Gastroesophageal sphincter (tissue), 4 donors: Measurements from ENCODE around the gene PIP5K1B. TPM values are rescaled to one million over a fixed set of nuclear protein-coding genes. Genes with fewer than 3 reads are reported as not detected.

Experiments used
- ATAC-seq: fragments of 150-250 bp; one replicate; pipeline ENCODE4 v1.9.1; 2016; ENCODE audit warnings: mild to moderate bottlenecking, moderate library complexity
- H3K27ac ChIP-seq, 4 donors: fragments of 200-600 bp; sonication (generic) in 3 of 4; 1 replicate in 3 of 4; 2 replicates in 1 of 4; pipeline ENCODE4 v1.5.1; 2016 to 2019
- H3K27me3 ChIP-seq: fragments of 200-600 bp; sonication (generic); one replicate; pipeline ENCODE4 v1.5.1; 2019
- H3K36me3 ChIP-seq, 2 donors: fragments of 200-600 bp; sonication (generic); one replicate each; pipeline ENCODE4 v1.5.1; 2019; ENCODE audit warnings: control low read depth in 1 of 2
- H3K4me1 ChIP-seq, 3 donors: fragments of 200-600 bp; sonication (generic); 1 replicate in 2 of 3; 2 replicates in 1 of 3; pipeline ENCODE4 v1.5.1; 2016 to 2019; ENCODE audit warnings: control low read depth in 2 of 3
- H3K4me3 ChIP-seq, 2 donors: fragments of 200-600 bp; sonication (generic); one replicate each; pipeline ENCODE4 v1.5.1; 2019; ENCODE audit warnings: mild to moderate bottlenecking in 1 of 2, moderate library complexity in 1 of 2
- H3K9me3 ChIP-seq, 3 donors: fragments of 200-600 bp; sonication (generic); one replicate each; pipeline ENCODE4 v1.5.1; 2017 to 2019; ENCODE audit warnings: control low read depth in 2 of 3
- EP300 ChIP-seq: sonication (generic); formaldehyde crosslinking; IDR thresholded peaks from one replicate; pipeline ENCODE4 v1.6.1; 2017; ENCODE audit warnings: antibody characterized with exemption, mild to moderate bottlenecking
- POLR2A ChIP-seq, 2 donors: fragments of 450-650 bp; IDR thresholded peaks; one replicate each; pipeline ENCODE4 v1.6.1; 2017; ENCODE audit warnings: antibody characterized with exemption in 2 of 2, mild to moderate bottlenecking in 2 of 2, moderate library complexity in 1 of 2
- POLR2AphosphoS5 ChIP-seq: sonication (generic); formaldehyde crosslinking; IDR thresholded peaks from one replicate; pipeline ENCODE4 v1.6.1; 2017; ENCODE audit warnings: antibody characterized with exemption
- WGBS, 2 donors: methylation state at CpG; one replicate each; pipeline ENCODE4 v1.1.5; 2018; ENCODE audit warnings: low coverage in 1 of 2; 5-methylcytosine and 5-hydroxymethylcytosine counted together
- total RNA-seq, 4 donors: library from RNA; depleted of rRNA; stranded (reverse); fragments of >200 nt; gene quantifications; one replicate each; pipeline ENCODE4 v1.1.0, GENCODE V29; 2016
- TF ChIP-seq, protein P1 (sequence below), 4 experiments: fragments of 200-600 bp in 2 of 4; fragments of 450-650 bp in 2 of 4; sonication (generic) in 1 of 4; IDR thresholded peaks; one replicate each; pipeline ENCODE4 v1.5.1; 2017 to 2019; ENCODE audit warnings: antibody characterized with exemption in 4 of 4, mild to moderate bottlenecking in 2 of 4, moderate library complexity in 2 of 4

Gene PIP5K1B
- total RNA-seq, 4 donors from 2014 or later = 0.67 to 5.1 (median 1.2) TPM

DNA sequence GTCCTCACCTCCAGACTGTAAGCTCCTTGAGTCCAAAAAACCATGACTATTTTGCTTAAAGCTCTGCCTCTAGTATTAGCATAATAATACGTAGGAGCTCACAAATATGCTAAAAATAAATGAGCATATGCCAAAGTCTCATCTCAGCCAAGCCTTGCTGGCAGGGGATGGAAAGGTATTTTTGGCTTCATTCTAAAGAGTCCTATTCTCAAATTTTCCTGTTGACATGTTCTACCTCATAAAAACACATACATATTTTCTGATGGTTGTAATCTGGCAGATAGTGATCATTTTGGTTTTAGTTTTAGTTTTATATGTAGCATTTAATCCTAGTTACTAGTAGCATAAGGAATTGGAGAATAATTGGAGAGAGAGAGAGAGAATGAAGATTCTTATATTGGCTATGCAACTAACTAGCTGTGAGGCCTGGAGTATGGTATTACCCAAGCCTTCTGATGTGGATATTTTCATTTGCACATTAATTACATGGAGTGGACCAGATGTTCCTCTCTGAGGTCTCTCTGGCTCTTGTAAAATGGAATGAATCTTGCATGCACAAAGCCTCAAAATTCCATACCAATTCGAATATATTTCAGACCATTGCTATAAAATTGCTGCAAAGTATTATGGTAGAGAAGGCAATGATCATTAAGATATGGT lies 55.8 kb downstream of the PIP5K1B start:
- Histone ChIP-seq H3K9me3 (peaks cover 0 to 16% (median 0%) of the 10 kb centered on the region in 3 donors), H3K27me3 (no peaks in the 10 kb centered on the region), H3K36me3 (no peaks in the 10 kb centered on the region), H3K4me3 (no peak overlapping the region), H3K27ac (no peak overlapping the region), H3K4me1 (no peaks in the 10 kb centered on the region)
- no peak for ATAC-seq
- TF ChIP-seq POLR2A (IDR thresholded peaks at IDR 0.05) (no peak), POLR2AphosphoS5 (no peak), EP300 (no peak)
- TF ChIP-seq, protein P1, sequence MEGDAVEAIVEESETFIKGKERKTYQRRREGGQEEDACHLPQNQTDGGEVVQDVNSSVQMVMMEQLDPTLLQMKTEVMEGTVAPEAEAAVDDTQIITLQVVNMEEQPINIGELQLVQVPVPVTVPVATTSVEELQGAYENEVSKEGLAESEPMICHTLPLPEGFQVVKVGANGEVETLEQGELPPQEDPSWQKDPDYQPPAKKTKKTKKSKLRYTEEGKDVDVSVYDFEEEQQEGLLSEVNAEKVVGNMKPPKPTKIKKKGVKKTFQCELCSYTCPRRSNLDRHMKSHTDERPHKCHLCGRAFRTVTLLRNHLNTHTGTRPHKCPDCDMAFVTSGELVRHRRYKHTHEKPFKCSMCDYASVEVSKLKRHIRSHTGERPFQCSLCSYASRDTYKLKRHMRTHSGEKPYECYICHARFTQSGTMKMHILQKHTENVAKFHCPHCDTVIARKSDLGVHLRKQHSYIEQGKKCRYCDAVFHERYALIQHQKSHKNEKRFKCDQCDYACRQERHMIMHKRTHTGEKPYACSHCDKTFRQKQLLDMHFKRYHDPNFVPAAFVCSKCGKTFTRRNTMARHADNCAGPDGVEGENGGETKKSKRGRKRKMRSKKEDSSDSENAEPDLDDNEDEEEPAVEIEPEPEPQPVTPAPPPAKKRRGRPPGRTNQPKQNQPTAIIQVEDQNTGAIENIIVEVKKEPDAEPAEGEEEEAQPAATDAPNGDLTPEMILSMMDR (IDR thresholded peaks at IDR 0.05) = no peak
- 41 to 46% methylated on average over 2 of the region's 2 CpGs for WGBS, 2 donors

DNA sequence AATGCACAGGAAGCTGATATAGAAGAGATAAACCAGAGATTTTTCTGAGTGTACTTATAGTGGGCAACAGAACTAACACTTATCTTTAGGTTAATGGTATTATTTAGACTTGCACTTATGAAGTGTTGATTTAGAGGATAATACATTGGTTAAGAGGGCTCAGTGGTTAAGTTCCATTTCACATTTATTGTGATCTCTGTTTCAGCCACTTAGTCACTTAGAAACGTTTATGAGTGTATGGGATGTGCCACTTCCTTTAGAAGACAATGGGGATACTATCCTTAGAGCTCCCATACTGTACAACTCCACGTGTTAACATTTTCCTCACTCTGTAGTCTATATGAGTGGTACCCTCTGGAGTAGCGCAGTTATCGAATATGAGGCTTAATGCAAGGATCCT lies 57.5 kb downstream of the PIP5K1B start:
- Histone ChIP-seq H3K4me1 (no peaks in the 10 kb centered on the region), H3K27me3 (no peaks in the 10 kb centered on the region), H3K9me3 (peaks cover 0 to 16% (median 0%) of the 10 kb centered on the region in 3 donors), H3K36me3 (no peaks in the 10 kb centered on the region), H3K4me3 (no peak overlapping the region), H3K27ac (no peak overlapping the region)
- 65% methylated on average over 4 of the region's 4 CpGs; no CpG with 5 or more reads in 1 of the 2 donors for WGBS, 2 donors
- TF ChIP-seq EP300 = no peak
- ATAC-seq = no peak

DNA sequence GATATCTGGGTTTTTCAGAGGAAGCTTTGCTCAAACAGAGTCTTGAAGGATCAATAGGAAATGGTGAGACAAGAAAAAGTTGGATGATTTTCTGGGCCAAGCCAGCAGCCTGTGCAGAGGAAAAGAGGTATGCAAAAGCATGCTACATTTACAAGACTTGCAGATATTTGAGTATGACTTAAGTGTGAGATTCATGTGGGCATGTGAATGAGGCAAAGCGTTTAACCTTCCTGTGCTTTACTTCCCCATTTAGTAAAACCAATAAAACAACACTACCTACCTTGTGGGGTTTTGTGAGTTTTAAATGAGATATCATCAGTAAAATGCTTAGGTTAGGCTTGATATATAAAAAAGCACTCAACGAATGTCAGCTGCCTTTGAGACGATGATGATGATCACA lies 58.1 kb downstream of the PIP5K1B start:
- H3K4me1 ChIP-seq = no peaks in the 10 kb centered on the region
- H3K4me3 ChIP-seq = no peak overlapping the region
- ATAC-seq = no peak
- H3K27me3 ChIP-seq = no peaks in the 10 kb centered on the region
- H3K27ac ChIP-seq = no peak overlapping the region
- TF ChIP-seq POLR2AphosphoS5 (no peak), POLR2A (IDR thresholded peaks at IDR 0.05) (no peak), EP300 (no peak)
- TF ChIP-seq, protein P1 (IDR thresholded peaks at IDR 0.05) = no peak
- 80 to 89% methylated on average over 1 to 3 of the region's 3 CpGs for WGBS, 2 donors
- H3K9me3 ChIP-seq = peaks cover 0 to 13% (median 0%) of the 10 kb centered on the region in 3 donors
- no peaks in the 10 kb centered on the region for H3K36me3 ChIP-seq

DNA sequence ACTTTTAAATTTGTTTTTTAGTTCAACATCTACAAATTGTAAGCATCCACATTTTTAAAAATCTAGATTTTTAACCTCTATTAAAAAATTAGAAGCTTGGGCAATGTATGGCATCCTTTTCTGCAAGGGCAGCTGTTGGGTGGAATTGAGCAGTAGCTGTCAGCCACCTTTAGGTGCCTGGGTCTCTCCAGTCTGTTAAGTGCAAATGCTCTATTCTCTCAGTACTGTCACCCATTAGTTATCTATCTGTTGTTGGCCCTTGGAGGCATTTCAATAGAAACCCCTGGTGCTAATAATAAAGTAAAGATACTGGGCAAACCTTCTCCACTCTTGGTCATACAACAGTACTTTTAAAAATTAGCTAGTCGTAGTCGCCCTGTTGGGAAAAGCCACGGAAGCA lies 63.6 kb downstream of the PIP5K1B start:
- no peaks in the 10 kb centered on the region for H3K27me3 ChIP-seq
- no peaks in the 10 kb centered on the region for H3K36me3 ChIP-seq
- no peak overlapping the region for H3K4me3 ChIP-seq
- H3K27ac ChIP-seq = no peak overlapping the region
- H3K9me3 ChIP-seq = no peaks in the 10 kb centered on the region
- TF ChIP-seq EP300 (no peak), POLR2A (IDR thresholded peaks at IDR 0.05) (no peak), POLR2AphosphoS5 (no peak)
- TF ChIP-seq, protein P1 (IDR thresholded peaks at IDR 0.05) = no peak
- WGBS, 2 donors = 43 to 72% methylated on average over 3 of the region's 3 CpGs
- no peak for ATAC-seq
- no peaks in the 10 kb centered on the region for H3K4me1 ChIP-seq

DNA sequence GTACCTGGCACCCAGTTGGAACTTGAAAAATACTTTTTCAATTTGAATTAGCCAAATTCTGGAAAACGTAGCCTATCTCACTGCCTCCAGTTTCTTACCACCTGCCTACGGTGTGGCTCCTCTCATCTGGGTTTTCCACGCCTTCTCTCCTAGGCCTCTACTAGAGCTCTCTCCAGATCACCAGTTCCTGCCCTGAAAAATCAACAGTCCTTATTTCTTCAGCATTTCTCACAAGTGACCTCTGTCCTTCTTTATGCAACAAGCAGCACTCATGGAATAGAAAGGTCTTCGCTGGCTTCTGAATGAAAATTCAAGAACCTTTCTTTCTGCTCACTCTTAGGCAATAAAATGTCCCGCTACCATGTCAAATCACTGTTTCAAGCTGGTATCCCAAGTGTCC lies 64.8 kb downstream of the PIP5K1B start:
- ATAC-seq = no peak
- WGBS, 2 donors = 89 to 95% methylated on average over 3 to 5 of the region's 5 CpGs

More for the DNA sequence above, 64.8 kb downstream of the PIP5K1B start:
- no peak for TF ChIP-seq POLR2A (IDR thresholded peaks at IDR 0.05)
- TF ChIP-seq EP300 = no peak
- TF ChIP-seq, protein P1 (IDR thresholded peaks at IDR 0.05) = no peak
- no peak for TF ChIP-seq POLR2AphosphoS5
- H3K27me3 ChIP-seq = no peaks in the 10 kb centered on the region
- H3K36me3 ChIP-seq = no peaks in the 10 kb centered on the region
- H3K9me3 ChIP-seq = no peaks in the 10 kb centered on the region
- no peak overlapping the region for H3K27ac ChIP-seq
- no peaks in the 10 kb centered on the region for H3K4me1 ChIP-seq
- H3K4me3 ChIP-seq = no peak overlapping the region
